ENCODE measurements around the gene MYOCD. TPM values are rescaled to one million over a fixed set of nuclear protein-coding genes. Genes with fewer than 3 reads are reported as not detected.

MYOCD gene
- 1.4 and 3.0 TPM in 2 replicates for total RNA-seq

DNA sequence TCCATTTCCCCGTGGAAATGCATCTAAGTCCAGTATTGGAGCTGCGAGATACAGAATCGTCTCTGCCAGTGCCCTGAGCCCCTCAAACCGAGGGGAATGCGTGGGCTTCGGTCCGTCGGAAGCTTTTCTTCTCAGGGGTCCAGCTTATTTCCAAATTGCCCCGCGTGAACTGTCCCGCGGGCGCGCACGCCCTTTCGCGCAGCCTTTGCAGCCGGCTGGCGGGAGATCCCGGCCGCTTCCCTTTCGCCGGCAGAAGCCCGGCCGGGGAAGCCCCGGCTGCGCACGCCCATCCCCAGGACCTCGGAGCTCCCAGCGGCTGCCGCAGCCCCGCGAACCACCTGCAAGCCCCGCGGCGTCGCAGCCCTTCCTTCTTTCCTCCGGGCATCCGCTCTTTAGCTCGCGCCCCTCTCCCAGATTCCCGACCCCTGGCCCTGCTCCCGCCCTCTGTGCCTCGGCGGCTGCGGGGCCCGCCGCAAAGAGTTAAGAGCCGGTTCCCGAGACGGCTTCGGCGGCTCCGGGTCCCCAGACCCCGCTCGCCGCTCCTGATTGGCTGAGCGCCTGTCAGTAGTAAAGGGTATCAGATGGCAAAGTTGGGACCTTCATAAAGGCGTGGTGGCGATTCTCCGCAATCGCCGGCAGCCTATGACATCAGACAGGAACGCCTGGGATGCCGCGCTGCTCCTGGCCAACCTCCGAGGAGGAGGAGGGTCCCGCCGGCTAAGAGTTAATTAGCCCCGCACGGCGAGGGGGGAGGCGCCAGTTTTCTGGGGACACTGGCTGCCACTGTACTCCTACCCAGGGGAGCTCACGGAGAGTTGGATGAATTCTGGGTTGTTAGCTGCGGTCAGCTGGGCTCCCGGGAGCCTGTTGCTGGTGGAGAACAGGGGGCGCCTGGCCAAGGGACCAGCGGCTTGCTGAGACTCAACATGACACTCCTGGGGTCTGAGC, at the start of gene MYOCD:
Gene MYOCD, plus strand, starts transcription at position 628 of the 948 bp plus-strand sequence. Its CDS starts 299 bp downstream, at position 927.

GRCh38 chr17:12789481-12790248, 124.0 kb downstream of the MYOCD start, which contains the start of gene ARHGAP44:
ARHGAP44 (plus strand) TSS chr17:12789498; CDS start chr17:12789839, 341 bp downstream.

Other genes with a start within 250 kb of the MYOCD start
- 1.7 and 5.7 TPM in 2 replicates for gene ARHGAP44, start 123.6 kb downstream of the MYOCD start, total RNA-seq